ENCODE data around the gene MBNL1.

DNA sequence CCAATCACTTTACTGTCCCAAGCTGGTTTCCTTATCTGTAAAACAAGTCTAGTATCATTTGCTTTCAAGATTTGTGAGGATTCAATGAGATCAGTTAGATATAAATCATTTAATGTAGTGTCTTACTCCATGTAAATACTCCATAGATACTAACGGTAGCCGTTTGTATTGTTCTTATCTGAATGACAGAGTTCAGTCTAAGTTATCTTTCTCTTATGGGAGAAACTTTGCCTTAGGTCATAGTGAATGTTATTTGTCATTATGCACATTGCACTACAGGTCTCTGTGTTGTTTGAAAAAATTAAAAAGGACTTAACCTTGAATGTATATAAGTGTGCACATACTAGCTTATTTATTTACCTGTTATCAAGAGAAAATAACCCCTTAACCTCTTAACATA, 44.7 kb downstream of the MBNL1 start:
- TF ChIP-seq, protein P1, sequence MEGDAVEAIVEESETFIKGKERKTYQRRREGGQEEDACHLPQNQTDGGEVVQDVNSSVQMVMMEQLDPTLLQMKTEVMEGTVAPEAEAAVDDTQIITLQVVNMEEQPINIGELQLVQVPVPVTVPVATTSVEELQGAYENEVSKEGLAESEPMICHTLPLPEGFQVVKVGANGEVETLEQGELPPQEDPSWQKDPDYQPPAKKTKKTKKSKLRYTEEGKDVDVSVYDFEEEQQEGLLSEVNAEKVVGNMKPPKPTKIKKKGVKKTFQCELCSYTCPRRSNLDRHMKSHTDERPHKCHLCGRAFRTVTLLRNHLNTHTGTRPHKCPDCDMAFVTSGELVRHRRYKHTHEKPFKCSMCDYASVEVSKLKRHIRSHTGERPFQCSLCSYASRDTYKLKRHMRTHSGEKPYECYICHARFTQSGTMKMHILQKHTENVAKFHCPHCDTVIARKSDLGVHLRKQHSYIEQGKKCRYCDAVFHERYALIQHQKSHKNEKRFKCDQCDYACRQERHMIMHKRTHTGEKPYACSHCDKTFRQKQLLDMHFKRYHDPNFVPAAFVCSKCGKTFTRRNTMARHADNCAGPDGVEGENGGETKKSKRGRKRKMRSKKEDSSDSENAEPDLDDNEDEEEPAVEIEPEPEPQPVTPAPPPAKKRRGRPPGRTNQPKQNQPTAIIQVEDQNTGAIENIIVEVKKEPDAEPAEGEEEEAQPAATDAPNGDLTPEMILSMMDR (conservative IDR thresholded peaks at IDR 0.05; ENCODE audit: low read depth, low read length): no peak
- TF ChIP-seq EZH2 (IDR thresholded peaks at IDR 0.05; ENCODE audit: borderline replicate concordance, low read depth, low read length, poor library complexity, severe bottlenecking): no peak
